ENCODE data around the gene FAT1. TPM values are rescaled to one million over a fixed set of nuclear protein-coding genes. Genes with fewer than 3 reads are reported as not detected.
"Not testable (repeated sequence)": the region's sequence is repeated elsewhere in the genome, so short reads cannot be mapped to it uniquely, and the experiment has no call there.

FAT1 gene
- total RNA-seq, 1 donor from 2014 or later = 2.2 TPM

DNA sequence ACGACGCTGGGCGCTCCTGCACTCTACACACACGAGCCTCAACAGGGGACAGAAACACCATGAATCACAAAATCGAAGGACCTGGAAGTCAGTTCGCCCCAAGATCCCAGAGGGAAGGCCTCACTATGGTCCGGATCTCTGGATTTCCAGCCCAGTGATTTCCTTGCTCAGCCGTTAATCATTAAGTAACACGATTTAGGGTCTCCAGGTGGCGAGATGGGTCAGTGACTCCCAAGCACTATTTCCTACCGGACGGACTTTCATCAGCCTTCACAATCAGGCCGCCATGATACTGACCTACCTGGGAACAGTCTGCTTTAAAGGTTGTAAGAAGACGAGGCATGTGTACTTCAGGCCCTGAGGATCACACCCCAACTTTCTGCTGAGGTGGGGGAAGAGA is 63.7 kb downstream of the FAT1 start:
- no peak for DNase-seq (ENCODE audit: low read depth, low spot score)

GRCh38 chr4:186659456-186659855 is 64.2 kb downstream of the FAT1 start:
- DNase-seq (ENCODE audit: low read depth, low spot score) = not testable (repeated sequence)

GRCh38 chr4:186658657-186659056 is 65.0 kb downstream of the FAT1 start:
- no peak for DNase-seq (ENCODE audit: low read depth, low spot score)

DNA sequence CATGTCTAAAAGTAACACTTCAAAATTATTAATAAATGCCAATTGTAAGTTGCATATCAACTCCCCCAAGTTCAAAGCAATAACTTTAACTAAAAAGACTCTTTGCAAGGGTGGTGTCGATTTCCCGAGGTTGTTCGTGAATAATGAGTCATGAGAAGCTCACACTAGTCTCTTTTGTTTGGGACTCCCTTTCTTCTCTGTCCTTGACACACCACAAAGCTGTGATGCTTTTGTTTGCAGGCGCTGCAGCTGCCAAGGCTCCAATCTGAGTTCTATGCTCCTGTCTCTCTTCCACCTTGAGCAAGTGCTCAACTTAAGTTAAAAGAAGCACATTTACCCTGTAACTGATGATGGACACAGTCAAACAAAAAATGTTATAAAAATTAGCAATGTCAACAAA is 65.9 kb downstream of the FAT1 start:
- no peak for DNase-seq (ENCODE audit: low read depth, low spot score)

- no peak for DNase-seq (ENCODE audit: low read depth, low spot score)
These were observed 69.7 kb downstream of the FAT1 start for GRCh38 chr4:186653969-186654368.

- DNase-seq (ENCODE audit: low read depth, low spot score) = no peak
These were observed 72.0 kb downstream of the FAT1 start for GRCh38 chr4:186651624-186652023.

- DNase-seq (ENCODE audit: low read depth, low spot score) = no peak
These were observed 72.5 kb downstream of the FAT1 start for GRCh38 chr4:186651181-186651603.

GRCh38 chr4:186650401-186651180 is 73.1 kb downstream of the FAT1 start:
- no peak for DNase-seq (ENCODE audit: low read depth, low spot score)

DNA sequence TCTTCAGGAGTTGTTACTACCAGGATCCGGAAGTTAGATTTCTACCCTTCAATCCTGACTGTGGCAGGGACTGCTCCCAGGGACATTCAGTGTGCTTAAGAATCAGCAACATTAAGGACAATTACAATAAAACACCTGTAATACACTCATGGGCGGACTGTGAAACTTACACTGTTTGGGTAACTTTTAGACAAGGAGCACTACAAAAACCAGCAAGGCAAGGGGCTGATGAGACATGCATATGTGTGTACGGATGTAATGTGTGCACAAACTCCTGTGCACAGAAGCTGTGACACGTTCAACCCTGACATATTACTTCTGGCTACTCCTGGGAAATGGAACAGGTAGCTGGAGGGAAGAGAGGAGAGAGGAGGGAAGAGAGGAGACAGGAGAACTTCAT is 75.8 kb downstream of the FAT1 start:
- DNase-seq (ENCODE audit: low read depth, low spot score) = no peak

GRCh38 chr4:186644737-186645261 is 78.9 kb downstream of the FAT1 start:
- DNase-seq (ENCODE audit: low read depth, low spot score) = no peak

GRCh38 chr4:186644311-186644638 is 79.4 kb downstream of the FAT1 start:
- DNase-seq (ENCODE audit: low read depth, low spot score) = no peak

DNA sequence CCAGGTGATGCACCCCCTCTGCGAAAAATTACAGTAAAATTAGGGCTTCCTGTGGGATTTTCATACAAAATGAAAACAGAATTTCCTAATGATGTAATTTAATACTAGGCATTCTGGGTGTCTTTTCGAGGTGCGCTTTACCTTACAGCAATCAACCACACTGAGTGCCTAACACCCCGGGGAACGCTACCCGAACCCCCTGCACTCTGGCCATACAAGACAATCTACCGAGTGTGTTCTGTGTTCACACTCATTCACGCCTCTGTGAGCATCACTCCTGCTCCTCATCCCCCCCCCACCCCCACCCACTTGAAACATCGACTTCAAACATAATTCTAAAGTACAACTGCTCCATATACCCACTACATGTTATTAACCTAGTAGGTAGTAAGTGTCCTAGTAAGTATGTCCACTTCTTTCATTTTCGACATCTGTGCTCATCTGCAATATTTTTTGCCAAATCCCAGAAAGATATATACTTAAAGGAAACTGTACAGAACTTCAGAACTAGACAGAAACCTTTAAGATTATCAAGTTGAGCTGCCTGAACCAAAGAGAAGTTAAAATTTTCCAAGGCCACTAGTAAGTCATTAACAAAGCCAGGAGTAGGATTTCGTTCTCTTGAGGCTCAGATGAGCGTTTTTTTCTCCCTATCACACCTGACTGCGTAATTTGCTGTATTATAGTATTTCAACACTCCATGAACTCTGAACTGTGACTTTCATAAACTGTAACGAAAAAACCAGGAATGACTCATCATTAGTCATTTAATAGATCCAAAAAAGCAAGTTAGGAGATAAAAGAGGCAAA is 80.0 kb downstream of the FAT1 start:
- no peak for DNase-seq (ENCODE audit: low read depth, low spot score)

DNA sequence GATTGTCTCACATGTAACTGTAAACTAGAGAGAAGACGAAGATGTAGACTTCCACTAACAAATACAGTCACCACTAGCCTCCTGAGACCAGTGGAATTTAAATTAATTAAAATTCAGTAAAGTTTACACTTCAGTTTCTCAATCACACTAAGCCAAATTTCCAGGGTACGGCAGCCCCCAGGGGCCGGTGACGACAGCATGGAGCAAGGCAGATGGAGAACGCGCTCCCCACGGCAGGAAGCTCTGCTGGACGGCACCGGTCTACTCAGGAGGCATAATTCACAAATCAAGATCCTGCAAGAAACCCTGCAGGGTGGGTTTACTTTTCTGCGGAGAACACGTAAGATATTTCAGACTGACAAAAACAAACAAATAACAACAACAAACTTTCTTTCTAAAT is 80.7 kb downstream of the FAT1 start:
- no peak for DNase-seq (ENCODE audit: low read depth, low spot score)

GRCh38 chr4:186642530-186642929 is 81.1 kb downstream of the FAT1 start:
- no peak for DNase-seq (ENCODE audit: low read depth, low spot score)

GRCh38 chr4:186634591-186635128 is 89.0 kb downstream of the FAT1 start:
- DNase-seq (ENCODE audit: low read depth, low spot score) = no peak

DNA sequence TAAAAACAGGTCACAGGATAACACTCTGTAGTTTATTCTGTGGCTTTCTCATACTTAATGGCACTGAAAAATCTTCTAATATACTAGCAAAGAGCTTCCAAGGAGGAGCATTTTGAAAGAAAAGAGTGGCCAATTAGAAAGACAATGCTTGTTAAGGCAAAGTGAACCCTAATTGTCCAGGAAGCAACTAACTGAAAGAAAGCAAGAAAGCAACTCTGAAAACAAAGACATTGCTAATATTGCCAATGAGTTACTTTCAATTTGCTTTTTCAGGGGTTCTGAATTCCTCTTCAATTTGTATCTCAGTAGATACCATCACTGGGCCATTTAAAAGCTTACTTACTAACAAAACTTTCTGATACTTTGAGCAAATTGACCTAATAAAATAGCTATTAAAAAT is 89.8 kb downstream of the FAT1 start:
- no peak for DNase-seq (ENCODE audit: low read depth, low spot score)

DNA sequence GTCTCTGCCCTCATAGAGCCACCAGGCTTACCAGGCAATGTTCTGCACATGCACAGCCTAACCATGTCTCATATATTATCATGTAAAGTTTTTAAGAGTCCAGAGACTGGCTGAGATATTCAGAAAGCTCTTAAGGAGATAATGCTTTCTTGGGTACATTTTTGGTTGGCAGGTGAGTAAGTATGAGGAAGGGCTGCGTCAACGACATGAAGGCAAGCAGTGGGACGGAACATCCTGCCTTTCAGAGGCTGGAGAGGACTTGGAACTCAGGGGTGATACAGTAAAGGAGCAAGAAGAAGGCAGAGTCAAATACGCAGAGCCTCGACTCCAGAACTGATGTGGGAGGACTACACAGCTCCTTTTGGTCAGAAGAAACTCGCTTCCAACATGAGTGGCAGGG is 93.5 kb downstream of the FAT1 start:
- DNase-seq (ENCODE audit: low read depth, low spot score) = no peak

DNA sequence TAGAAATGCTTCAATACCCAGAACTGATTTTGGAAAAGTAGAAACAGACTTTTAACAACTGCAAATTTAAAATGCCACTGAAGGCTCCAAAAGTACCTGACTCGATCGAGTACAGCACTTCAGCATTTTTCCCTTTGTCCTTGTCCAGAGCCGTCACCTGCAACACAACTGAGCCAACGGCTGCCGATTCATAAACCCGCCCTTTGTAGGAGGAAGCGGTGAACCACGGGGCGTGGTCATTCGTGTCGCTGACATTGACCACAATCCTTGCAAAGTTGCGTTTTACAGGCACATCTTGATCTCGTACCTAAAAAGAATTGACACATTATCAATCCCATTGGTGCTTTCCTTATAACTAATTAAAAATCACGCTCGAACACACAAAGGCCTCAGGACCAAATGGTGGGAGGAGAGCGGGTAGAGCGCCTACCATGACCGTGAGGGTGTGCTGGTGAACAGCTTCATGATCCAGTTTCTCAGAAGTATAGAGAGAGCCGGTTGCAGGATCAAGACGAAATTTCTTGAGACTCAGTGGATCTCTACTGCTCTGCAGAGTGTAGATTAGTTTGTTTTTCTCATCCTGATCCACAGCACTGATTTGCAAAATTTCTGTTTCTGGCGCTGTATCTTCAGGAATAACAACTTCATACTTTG is 95.5 kb downstream of the FAT1 start:
- DNase-seq (ENCODE audit: low read depth, low spot score) = no peak

DNA sequence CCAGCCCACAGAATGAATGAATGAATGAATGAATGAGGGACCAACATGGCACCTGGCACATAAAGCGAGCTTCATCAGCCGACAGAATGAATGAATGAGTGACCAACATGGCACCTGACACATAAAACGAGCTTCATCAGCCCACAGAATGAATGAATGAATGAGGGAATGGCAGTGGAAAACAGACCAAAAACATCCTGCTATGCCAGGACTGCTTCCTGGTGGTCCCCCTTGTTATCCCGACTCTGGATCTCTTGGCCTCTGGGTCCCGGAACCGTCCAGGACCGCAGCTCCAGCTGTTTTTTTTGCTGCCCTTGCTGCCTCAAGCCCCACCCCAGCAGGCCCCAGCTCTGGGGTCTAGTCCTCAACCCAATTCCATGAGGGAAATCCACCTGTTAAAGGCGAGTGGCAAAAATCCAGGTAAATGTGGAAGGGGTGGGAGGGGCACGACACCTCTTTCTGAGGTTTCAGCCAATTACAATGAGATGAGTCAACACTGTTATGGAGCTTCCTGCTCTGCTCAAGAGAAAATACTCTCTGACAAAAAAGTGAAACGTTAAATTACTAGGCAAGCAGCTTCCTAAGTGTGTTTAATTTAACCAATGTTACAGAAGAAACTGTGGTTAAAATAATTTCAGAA is 96.3 kb downstream of the FAT1 start:
- no peak for DNase-seq (ENCODE audit: low read depth, low spot score)

DNA sequence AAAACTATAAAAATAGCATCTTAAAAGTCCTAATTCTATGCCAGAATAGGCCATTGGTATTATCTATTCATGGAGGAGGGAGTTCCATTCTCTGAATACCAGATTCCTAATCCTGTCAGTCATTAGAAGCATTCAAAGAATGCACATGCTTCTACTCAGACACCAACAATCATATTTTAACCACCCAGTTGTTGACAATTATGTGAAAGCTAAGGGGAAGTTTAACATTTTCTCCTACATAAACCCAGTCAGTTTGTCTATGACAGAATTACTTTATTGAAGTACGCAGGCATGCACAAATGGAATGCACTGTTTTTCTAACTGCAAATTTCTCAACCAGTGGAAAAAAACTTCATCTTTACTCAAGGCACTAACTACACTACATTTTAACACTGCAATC is 98.7 kb downstream of the FAT1 start:
- no peak for DNase-seq (ENCODE audit: low read depth, low spot score)

DNA sequence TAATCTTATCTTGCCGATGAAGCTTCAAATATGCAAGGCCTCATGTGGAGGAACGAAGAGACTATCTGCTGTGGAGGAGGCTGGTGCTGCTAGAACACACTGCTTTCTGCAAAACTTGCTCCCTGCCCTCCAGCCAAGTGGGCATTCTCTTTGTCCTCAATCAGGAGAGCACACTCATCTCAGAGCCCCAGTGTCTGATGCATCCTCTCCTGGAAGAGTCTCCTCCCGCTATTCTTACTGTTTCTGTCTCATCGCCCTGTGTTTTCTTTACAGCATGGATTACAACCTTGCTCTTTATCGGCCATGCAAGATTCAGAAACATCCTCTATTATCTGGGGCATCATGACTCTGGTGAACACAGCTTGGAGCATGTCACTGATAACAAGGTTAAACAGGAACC is 100.1 kb downstream of the FAT1 start:
- DNase-seq (ENCODE audit: low read depth, low spot score) = no peak
